ENCODE data around the gene ZFP69.
A peak's percentile ranks its signal among the peaks of the same experiment; 100 is the strongest.
"Not testable (repeated sequence)": the region's sequence is repeated elsewhere in the genome, so short reads cannot be mapped to it uniquely, and the experiment has no call there.

Gene ZFP69

DNA sequence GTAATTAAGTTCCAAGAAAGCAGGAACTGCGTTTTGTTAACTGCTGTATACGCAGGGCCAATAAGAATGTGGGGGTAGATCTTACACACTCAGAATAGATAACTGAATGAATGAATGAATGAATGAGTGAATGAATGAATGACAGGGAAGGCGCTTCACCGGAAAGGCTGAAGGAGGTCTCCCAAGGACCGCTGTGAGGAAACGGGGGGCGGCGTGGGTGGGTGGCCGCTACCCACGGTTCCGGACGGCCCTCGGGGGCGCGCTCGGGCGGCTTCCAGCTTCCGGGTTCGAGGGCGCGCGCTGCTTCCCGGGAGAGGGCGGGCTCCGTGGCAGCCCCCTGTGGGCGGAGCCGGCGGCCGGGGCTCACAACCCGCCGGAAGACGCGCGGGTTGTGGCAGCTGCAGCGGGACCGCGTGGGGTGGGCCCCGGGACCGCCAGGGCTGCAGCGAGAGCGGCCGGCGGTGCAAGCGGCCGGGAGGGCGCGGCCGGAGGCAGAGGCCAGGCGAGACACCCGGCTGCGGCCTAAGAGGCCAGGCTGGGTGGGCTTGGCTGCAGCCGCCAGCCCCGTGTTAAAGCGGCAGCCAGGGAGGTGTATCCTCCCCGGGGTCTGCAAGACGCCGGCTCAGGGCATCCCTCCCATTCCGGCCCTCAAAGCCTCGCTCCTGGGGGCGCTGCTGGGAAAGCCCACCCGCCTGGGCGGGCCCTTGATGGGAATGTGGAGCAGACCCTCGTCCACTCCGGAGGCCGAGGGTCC, at the start of gene ZFP69:
Gene ZFP69, plus strand, starts transcription at position 367 of the 754 bp plus-strand sequence. CDS start 2,072 bp downstream, outside the sequence.
- peak; percentile 89 for DNase-seq (ENCODE audit: low read depth, low spot score)

DNA sequence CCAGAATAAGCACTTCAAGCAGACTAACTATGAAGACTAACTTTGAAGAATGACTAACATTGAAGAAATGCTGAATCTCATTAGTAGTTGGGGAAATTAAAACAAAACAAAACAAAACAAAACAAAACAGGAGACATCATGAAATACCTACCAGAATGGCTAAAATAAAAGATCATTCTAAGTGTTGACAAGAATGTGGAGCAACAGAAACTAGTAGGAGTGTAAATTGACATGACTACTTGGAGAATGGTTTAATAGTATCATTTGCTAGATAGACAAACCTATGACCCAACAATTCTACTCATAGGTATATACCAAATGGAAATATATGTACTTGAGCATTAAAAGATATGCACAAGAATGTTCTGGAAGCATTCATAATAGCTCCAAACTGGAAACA, 45.7 kb upstream of the ZFP69 start:
- DNase-seq (ENCODE audit: low read depth, low spot score): no peak

DNA sequence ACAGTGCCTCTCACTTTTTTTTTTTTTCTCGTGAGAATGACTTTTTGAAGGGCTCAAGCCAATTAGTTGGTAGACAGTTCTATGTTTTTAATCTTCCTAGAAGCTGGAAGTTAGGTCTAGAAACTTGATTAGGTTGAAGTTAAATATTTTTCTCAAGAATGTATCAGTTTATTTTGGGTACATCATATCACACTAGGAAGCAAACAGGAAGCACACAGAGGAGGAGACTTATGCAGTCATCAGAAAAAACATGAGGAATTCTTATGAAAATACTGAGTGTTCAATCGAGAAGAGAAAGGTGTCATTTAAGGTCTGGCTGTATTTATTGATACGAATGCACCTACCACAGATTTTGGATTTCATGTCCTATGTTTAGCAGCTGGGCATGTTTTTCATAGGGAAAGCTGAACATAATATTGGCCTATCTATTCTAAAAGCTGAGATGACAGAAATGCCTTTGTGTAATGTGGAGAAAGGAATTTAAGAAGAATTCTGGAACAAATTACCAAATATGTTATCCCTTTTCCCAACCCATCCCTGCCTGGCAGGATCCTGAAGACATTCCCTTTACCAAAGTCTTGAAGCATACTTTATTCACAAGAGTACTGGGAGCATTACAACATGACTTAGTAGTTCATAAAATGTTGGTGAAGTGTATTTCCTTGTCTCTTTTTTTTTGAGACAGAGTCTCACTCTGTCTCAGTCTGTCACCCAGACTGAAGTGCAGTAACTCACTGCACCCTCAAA, 44.3 kb upstream of the ZFP69 start:
- no peak for DNase-seq (ENCODE audit: low read depth, low spot score)

DNA sequence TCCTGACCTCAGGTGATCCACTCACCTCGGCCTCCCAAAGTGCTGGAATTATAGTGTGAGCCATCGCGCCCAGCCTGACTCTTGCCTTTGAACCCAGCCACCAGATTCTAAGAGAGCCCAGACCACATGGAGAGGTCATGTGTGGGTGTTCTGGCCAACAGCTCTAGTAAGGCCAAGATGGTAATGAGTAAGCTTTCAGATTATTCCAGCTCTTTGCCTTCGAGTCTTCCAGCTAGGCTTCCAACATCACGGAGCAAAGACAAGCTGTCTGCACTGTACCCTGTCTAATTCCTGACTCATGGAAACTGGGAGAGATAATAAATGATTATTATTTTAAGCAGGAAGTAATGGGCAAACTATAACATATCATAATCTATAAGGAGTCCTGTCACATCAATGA, 41.6 kb upstream of the ZFP69 start:
- DNase-seq (ENCODE audit: low read depth, low spot score): peak; percentile 63

DNA sequence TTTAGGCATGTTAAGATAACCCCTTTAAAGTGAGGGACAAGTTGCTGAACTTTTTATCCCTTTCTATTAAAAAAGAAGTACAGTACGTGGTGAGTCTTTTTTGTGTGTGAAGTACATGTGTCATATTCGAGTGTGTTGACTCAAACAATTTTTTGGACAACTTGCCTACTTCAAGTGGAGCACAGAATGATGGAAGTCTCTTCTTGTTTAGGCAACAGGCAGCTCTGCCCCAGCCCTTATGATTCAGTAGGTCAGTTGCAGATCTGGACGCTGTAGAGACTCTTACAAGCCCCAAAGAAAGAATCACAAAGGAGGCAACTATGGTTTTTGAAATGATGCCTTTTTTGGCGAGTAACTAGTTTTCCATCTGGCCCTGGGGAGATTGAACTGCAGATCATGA, 41.2 kb upstream of the ZFP69 start:
- peak; percentile 4 for DNase-seq (ENCODE audit: low read depth, low spot score)

DNA sequence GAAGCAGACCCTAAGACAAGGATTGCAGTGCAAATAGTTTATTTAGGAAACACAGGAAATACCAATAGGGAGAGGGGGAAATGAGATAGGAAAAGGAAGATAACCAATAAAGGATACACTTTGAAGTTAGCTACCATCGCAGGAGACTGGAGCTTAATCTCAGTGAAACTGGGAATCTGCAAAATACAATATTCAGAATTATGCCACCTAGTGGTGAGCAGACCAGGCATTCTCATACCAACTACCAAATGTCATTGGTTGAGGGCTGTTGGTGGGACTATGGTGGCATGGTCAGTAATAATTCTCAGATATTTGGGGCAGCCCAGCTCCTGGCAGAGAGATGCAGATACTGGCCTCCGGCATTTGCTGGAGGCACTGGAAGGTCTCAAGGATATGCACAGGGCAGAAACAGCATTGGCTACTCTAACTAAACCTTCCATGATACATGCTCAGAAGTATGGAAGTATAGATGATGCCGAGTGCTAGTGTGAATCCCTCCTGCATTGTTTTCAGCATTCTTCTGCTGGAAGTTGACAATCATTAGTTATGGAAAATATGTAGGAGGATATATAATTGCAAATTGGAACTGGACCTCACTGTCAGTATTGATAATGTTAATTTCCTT, 38.6 kb upstream of the ZFP69 start:
- peak; percentile 27 for DNase-seq (ENCODE audit: low read depth, low spot score)

DNA sequence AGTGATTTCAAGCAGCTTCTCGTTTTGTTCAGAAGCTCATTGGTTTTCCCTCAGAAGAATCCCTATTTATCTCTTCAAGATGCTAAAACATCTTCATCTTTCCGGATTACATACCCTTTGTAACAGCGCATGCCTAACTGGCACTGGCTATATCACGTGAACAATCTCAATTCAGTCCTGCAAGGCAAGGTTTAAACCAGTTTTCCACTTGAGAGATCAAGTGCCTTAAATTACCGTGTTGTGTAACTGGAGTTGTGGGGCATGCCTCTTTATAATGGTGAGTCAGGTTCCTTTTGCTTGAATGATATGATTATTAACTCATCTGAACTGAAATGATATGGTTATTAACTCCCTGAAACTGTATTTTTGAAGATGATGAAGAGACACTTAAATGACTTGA, 37.8 kb upstream of the ZFP69 start:
- DNase-seq (ENCODE audit: low read depth, low spot score): no peak

DNA sequence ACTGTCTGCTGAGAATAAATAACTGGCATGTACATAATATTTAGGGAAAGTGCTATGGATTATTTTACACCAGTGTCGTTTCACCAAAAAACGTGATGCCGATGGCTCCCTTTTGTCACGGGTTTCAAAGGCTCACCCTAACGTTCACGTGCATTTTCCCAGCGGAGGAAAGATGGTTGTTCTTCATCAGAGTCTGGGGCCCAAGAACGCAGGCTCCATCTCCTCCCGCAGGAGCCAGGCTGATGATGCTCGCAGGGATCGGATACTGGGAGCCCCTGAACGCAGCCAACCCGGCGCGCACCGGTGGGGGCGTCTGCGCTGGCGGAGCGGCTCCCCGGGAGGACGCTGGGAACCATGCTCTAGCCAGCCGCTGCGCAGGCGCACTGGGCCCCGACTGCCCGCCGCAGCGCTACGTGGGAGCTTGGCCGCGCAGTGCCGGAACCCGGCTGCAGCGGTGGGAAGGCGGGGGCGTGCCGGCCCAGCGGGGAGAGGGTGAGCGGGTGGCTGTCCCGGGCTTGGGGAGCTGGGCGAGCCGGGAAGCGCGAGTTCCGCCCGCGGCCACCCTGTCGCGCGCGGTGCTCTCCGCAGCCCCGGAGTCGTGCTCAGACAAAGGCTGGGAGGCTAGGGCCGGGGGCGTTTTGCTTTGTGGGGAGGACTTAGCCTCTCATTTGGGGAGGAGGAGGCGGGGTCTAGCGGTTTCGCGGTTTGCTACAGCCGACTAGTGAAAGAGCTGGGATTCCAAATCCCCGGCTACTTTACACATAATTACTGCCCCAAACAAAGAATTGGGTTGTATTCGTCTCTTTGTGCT, 27.2 kb upstream of the ZFP69 start, which contains the start of gene ZFP69B:
Gene ZFP69B, plus strand, starts transcription at position 793 of the 811 bp plus-strand sequence. CDS start 486 bp downstream, outside the sequence.
- DNase-seq (ENCODE audit: low read depth, low spot score): peak; percentile 98

DNA sequence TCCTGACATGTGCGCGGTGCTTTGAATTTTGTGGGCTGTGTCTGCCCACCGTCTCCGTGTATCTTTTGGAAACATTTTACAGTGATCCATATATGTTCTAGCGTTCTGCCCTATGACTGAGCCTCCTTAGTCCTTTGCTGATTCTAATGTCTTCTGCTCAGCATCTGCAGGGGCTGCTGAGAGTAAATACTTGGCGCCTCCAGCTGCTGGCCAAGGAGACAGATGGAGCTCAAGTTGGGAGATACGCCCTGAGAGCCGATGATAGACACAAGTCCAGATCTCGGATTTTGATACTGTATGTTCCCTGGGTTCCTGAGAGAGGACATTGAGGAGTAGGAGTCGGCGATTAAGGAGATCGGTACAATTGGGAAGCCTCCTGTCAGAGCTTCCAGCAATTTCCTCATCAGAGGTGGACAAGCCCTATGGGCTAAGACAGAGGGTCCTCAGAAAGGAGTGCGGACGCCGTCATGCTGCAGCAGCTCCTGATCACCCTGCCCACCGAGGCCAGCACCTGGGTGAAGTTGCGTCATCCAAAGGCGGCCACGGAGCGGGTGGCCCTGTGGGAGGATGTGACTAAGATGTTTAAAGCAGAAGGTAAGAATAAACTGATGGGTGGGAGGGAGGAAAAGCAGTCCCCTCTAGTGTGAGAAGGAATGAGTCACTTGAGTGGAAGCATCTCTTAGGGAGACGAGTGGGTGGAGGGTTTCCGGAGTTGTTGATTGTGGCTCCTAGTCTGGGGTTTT, 26.4 kb upstream of the ZFP69 start:
- peak; percentile 70 for DNase-seq (ENCODE audit: low read depth, low spot score)

DNA sequence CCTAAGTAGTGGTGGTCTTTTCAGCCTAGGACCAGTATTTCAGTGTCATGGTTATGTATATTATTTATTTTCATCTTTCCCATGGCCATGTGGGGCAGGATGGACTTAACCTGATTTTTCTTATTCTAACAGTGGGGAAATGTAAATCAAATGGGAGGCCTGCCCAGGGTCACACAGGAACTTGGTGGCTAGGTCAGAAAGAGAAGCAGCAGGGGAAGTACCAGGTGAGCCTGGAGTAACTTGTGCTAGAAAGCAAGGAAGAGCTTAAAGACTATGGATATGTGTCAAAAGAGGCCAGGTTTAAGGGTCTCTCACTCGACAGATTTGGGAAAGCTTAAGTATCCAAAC, 25.9 kb upstream of the ZFP69 start:
- DNase-seq (ENCODE audit: low read depth, low spot score): no peak

DNA sequence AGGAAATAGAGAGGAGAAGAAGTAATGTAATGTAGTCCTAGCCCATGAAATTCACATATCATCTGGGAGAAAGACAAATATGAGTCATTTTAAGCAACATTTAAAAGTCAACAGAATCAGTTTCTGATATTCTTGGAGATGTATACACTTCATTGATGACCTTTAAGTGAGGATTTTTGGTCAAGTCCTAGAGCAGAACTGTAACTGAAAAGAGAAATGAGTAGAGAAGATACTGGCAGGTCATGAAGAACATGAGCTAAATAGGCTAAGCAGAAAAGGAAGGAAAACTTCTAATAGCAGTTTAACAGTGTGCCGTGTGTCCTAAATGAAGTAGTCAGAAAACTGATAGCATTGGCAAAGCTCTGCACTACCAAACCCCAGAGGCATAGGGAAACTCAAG, 22.2 kb upstream of the ZFP69 start:
- no peak for DNase-seq (ENCODE audit: low read depth, low spot score)

DNA sequence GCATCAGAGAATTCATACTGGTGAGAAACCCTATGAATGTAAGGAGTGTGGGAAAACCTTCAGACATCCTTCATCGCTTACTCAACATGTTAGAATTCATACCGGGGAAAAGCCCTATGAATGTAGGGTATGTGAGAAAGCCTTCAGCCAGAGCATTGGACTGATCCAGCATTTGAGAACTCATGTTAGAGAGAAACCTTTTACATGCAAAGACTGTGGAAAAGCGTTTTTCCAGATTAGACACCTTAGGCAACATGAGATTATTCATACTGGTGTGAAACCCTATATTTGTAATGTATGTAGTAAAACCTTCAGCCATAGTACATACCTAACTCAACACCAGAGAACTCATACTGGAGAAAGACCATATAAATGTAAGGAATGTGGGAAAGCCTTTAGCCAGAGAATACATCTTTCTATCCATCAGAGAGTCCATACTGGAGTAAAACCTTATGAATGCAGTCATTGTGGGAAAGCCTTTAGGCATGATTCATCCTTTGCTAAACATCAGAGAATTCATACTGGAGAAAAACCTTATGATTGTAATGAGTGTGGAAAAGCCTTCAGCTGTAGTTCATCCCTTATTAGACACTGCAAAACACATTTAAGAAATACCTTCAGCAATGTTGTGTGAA, 14.0 kb upstream of the ZFP69 start:
- peak; percentile 5 for DNase-seq (ENCODE audit: low read depth, low spot score)

DNA sequence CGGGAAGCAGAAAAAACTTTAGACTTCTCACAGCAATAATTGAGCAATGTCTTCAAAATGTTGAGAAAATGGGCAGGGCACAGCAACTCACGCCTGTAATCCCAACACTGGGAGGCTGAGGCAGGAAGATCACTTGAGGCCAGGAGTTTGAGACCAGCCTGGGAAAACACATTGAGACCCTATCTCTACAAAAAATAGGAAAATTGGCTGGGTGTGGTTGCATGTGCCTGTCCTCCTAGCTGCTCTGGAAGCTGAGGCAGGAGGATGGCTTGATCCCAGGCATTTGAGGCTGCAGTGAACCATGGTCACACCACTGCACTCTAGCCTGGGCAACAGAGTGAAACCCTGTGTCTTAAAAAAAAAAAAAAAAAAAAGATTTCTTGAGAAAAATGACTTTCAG, 7.8 kb upstream of the ZFP69 start:
- DNase-seq (ENCODE audit: low read depth, low spot score): no peak

DNA sequence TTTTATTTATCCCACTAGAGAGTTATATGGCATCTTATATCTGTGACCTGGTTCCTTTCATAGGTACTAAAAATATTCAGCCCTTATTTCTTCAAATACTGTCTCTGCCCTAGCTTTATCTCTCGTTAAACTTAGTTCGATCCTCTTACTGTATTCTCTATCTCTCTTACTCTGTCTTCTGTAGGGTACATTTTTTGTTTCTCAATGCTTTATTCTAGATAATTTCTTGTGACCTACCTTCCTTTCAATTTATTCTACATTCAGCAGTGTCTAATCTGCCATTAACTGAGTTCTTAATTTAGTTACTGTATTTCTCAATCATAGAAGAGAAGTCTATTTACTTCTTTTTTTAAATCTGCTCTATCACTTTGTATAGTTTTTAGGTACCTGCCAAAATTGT, 1.8 kb upstream of the ZFP69 start:
- DNase-seq (ENCODE audit: low read depth, low spot score): no peak

DNA sequence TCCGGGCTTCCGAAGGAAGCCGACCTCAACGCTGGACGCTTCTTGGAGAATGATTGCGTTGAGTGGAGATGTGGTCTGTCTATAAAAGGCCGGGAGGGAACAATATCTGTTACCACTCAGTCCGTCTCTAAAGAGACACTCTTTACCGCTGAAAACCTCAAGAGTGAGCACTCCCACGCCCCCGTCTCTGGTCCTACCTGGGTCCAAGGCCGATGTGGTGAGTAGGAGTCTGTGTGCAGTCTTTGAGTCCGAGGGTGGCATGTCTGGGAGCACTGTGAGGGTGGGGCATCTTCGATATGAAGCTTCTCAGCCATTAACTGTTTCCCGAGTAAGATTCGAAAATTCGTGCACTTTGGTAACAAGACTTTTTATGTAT, 576 bp downstream of the ZFP69 start:
- no peak for DNase-seq (ENCODE audit: low read depth, low spot score)

DNA sequence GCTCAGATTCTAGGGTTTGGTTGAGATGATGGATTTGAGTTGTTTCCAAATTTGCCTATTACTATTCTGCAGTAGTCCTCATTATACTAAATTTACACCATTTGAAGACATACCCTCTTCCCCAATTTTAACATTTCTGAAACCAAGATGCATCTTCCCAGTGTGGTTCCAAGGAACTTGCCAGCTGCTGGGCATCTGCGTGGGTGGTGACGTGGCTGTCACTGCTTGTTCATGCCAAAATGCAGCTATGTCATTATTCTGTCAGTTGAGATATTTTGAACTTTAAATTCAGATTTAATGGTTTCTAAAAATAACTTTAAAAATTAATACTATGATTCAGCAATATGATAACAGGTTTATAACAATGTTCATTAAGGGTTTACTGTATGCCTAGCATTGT, 1.2 kb downstream of the ZFP69 start:
- no peak for DNase-seq (ENCODE audit: low read depth, low spot score)

DNA sequence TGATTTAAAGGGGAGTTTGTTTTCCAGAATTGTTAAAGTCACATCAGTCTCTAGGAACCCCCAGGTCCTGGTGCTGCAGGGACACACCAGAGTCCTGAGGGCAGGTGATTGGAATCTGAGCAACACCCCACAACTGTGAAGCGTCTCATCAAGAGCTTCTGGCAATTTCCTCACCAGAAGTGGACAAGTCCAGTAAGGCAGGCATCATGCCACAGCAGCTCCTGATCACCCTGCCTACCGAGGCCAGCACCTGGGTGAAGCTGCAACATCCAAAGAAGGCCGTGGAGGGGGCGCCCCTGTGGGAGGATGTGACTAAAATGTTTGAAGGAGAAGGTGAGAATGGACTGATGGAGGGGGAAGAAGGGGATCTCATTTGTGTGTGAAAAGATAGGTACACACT, 2.1 kb downstream of the ZFP69 start:
- DNase-seq (ENCODE audit: low read depth, low spot score): no peak

DNA sequence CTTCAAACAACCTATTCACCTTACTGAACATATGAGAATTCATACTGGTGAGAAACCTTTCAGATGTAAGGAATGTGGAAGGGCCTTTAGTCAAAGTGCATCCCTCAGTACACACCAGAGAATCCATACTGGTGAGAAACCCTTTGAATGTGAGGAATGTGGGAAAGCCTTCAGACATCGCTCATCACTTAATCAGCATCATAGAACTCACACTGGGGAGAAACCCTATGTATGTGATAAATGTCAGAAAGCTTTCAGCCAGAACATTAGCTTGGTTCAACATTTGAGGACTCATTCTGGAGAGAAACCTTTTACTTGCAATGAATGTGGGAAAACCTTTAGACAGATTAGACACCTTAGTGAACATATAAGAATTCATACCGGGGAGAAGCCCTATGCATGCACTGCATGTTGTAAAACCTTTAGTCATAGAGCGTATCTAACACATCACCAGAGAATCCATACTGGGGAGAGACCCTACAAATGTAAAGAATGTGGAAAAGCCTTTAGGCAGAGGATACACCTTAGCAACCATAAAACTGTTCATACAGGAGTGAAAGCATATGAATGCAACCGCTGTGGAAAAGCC, 18.3 kb downstream of the ZFP69 start:
- no peak for DNase-seq (ENCODE audit: low read depth, low spot score)

DNA sequence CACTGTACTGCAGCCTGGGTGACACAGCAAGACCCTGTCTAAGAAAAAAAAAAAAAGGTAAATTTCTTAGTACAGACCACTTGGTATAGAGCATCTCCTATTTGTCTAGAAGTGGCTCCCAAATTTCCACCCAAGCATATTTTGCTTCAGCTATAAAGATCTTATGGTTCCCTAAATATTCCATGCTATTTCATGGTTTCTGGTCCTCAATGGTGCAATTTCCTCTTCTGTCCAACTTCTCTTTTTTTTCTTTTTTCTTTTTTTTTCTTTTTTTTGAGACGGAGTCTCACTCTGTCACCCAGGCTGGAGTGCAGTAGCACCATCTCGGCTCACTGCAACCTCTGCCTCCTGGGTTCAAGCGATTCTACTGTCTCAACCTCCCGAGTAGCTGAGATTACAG, 25.6 kb downstream of the ZFP69 start:
- not testable (repeated sequence) for DNase-seq (ENCODE audit: low read depth, low spot score)

DNA sequence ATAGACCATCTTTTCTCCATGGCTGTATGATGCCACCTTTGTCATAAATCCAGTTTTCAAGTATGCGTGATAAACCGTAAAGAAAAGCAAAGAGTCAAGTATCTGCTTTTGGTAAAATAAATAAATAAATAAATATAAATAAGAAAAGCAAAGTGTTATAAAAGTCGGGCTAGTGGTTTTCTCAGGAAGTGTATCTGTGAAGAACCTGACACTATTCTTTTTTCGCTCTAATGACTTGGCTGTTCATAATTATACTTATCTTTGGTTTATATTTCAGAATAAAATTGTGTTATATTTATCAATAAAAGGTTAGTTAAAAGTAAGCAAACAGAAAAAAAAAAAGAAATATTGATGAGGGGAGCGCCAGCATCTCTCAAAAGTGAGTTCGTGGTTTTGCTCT, 30.9 kb downstream of the ZFP69 start:
- no peak for DNase-seq (ENCODE audit: low read depth, low spot score)
